T1000 (cell line): ENCODE data around the gene WDR88.
"Not testable (repeated sequence)": the region's sequence is repeated elsewhere in the genome, so short reads cannot be mapped to it uniquely, and the experiment has no call there.

Source experiments
- DNase-seq: peaks from one replicate; lab custom pipeline; 2025; ENCODE audit warnings: mixed read lengths; lab: John Stamatoyannopoulos, UW

Gene WDR88

GRCh38 chr19:33211794-33212435, 80.0 kb downstream of the WDR88 start:
- DNase-seq, result no peak

GRCh38 chr19:33212436-33213172, 80.7 kb downstream of the WDR88 start:
- DNase-seq, result no peak

GRCh38 chr19:33214596-33214995, 82.7 kb downstream of the WDR88 start:
- DNase-seq, result no peak

GRCh38 chr19:33215438-33216197, 83.7 kb downstream of the WDR88 start:
- no peak for DNase-seq

GRCh38 chr19:33216198-33216830, 84.4 kb downstream of the WDR88 start:
- no peak for DNase-seq

GRCh38 chr19:33217881-33218280, 86.0 kb downstream of the WDR88 start:
- DNase-seq, result no peak

- DNase-seq, result no peak
These were observed 87.4 kb downstream of the WDR88 start for GRCh38 chr19:33219261-33219815.

- no peak for DNase-seq
These were observed 88.2 kb downstream of the WDR88 start for GRCh38 chr19:33220115-33220514.

- no peak for DNase-seq
These were observed 88.8 kb downstream of the WDR88 start for GRCh38 chr19:33220735-33221134.

GRCh38 chr19:33221638-33222037, 89.7 kb downstream of the WDR88 start:
- DNase-seq, result no peak

GRCh38 chr19:33222255-33222654, 90.3 kb downstream of the WDR88 start:
- DNase-seq, result not testable (repeated sequence)

- no peak for DNase-seq
These were observed 93.0 kb downstream of the WDR88 start for GRCh38 chr19:33224694-33225457.
